Ishikawa (cell line): ENCODE results near the gene TOMT.
A peak's percentile ranks its signal among the peaks of the same experiment; 100 is the strongest.

ENCODE experiments used
- CEBPB ChIP-seq: IDR thresholded peaks from 2 replicates; pipeline ENCODE4 v1.6.1; 2012
- CREB1 ChIP-seq: IDR thresholded peaks from 2 replicates; pipeline ENCODE4 v1.6.1; 2012; ENCODE audit warnings: low read depth
- EGR1 ChIP-seq: IDR thresholded peaks from 2 replicates; pipeline ENCODE4 v1.6.1; 2012
- EP300 ChIP-seq: IDR thresholded peaks from 2 replicates; pipeline ENCODE4 v1.6.1; 2012; ENCODE audit warnings: borderline replicate concordance
- FOXM1 ChIP-seq: IDR thresholded peaks from 2 replicates; pipeline ENCODE4 v1.6.1; 2012; ENCODE audit warnings: low read depth, borderline replicate concordance
- NFIC ChIP-seq: IDR thresholded peaks from 2 replicates; pipeline ENCODE4 v1.6.1; 2012
- RAD21 ChIP-seq: IDR thresholded peaks from 2 replicates; pipeline ENCODE4 v1.6.1; 2012; ENCODE audit warnings: low read depth
- TAF1 ChIP-seq: IDR thresholded peaks from 2 replicates; pipeline ENCODE4 v1.6.1; 2012; ENCODE audit warnings: low read depth, mild to moderate bottlenecking
- TCF12 ChIP-seq: IDR thresholded peaks from 2 replicates; pipeline ENCODE4 v1.6.1; 2012; ENCODE audit warnings: low read depth
- TEAD4 ChIP-seq: IDR thresholded peaks from 2 replicates; pipeline ENCODE4 v1.6.1; 2012
- YY1 ChIP-seq: IDR thresholded peaks from 2 replicates; pipeline ENCODE4 v1.6.1; 2012; ENCODE audit warnings: low read depth
- ZBTB7A ChIP-seq: IDR thresholded peaks from 2 replicates; pipeline ENCODE4 v1.6.1; 2012; ENCODE audit warnings: low read depth
- TF ChIP-seq, protein P1 (sequence below): IDR thresholded peaks from 2 replicates; pipeline ENCODE4 v1.6.1; 2012
- TF ChIP-seq, protein P2 (sequence below): IDR thresholded peaks from 2 replicates; pipeline ENCODE4 v1.6.1; 2012; ENCODE audit warnings: low read depth, mild to moderate bottlenecking
- TF ChIP-seq, protein P3 (sequence below): IDR thresholded peaks from 2 replicates; pipeline ENCODE4 v1.6.1; 2012

TOMT gene

DNA sequence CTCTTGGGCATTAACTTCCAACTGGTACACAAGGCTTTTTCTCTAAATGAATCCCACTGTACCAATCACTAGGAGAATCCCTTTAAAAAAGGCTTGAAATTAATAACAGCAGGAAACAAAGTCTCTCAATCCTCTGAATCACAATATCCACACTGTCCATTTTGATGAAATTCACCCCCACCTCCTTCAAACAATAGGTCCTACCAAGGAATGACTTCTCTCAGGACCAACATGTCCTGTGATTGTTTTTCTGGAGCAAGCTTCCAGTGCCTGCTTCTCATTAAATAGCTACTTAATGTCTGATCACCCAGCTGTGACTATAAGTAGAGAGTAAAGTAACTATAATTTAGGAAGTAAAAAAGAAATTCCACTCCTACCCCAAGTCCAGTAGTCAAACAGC, 38.5 kb upstream of the TOMT start:
- TF ChIP-seq TAF1 = no peak
- no peak for TF ChIP-seq CEBPB
- no peak for TF ChIP-seq TCF12
- no peak for TF ChIP-seq CREB1
- no peak for TF ChIP-seq EGR1
- TF ChIP-seq, protein P1, sequence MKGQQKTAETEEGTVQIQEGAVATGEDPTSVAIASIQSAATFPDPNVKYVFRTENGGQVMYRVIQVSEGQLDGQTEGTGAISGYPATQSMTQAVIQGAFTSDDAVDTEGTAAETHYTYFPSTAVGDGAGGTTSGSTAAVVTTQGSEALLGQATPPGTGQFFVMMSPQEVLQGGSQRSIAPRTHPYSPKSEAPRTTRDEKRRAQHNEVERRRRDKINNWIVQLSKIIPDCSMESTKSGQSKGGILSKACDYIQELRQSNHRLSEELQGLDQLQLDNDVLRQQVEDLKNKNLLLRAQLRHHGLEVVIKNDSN = no peak
- TF ChIP-seq NFIC = no peak

DNA sequence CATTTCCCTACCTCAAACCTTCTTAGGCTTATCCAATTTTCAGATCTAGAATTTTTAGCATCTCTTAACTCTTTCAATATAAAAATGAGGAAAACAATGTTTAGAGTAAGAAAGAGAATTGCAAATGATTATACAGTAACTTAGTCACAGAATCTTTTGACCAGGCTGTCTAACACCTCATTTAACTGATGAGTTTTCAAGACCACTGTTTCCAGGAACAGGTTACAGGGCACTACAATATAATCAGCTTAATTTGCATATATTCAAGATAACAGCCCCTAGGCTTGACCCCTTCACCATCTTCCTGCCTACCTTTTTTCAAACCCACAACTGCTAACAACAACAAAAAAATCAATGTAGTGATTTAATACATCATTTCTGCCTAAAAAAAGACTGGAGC, 38.0 kb upstream of the TOMT start:
- TF ChIP-seq CEBPB (no peak), TCF12 (no peak), EGR1 (no peak), FOXM1 (no peak), RAD21 (no peak), YY1 (no peak), TEAD4 (no peak)
- TF ChIP-seq, protein P1 = no peak
- TF ChIP-seq, protein P2, sequence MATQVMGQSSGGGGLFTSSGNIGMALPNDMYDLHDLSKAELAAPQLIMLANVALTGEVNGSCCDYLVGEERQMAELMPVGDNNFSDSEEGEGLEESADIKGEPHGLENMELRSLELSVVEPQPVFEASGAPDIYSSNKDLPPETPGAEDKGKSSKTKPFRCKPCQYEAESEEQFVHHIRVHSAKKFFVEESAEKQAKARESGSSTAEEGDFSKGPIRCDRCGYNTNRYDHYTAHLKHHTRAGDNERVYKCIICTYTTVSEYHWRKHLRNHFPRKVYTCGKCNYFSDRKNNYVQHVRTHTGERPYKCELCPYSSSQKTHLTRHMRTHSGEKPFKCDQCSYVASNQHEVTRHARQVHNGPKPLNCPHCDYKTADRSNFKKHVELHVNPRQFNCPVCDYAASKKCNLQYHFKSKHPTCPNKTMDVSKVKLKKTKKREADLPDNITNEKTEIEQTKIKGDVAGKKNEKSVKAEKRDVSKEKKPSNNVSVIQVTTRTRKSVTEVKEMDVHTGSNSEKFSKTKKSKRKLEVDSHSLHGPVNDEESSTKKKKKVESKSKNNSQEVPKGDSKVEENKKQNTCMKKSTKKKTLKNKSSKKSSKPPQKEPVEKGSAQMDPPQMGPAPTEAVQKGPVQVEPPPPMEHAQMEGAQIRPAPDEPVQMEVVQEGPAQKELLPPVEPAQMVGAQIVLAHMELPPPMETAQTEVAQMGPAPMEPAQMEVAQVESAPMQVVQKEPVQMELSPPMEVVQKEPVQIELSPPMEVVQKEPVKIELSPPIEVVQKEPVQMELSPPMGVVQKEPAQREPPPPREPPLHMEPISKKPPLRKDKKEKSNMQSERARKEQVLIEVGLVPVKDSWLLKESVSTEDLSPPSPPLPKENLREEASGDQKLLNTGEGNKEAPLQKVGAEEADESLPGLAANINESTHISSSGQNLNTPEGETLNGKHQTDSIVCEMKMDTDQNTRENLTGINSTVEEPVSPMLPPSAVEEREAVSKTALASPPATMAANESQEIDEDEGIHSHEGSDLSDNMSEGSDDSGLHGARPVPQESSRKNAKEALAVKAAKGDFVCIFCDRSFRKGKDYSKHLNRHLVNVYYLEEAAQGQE = no peak

DNA sequence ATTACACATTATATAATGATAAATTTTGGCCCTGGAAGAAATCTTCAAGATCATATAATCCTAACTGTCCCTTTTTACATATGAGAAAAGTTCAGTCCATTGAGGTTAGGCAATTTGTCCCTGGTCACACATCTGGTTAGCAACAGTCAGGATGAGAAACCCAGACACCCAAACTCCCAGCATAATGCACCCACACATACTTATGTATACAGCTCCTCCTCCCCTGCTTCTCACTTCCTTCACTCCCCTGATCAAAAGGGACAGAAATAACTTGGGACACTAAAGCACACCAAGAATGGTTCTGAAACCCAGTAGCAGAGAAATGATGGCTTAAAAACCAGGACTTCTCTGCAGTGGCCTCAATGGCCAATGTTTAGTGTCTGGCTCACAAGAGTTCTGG, 36.5 kb upstream of the TOMT start:
- TF ChIP-seq, protein P2 = no peak
- TF ChIP-seq, protein P1 = no peak
- TF ChIP-seq NFIC = no peak
- TF ChIP-seq TCF12 = no peak
- TF ChIP-seq EP300 = no peak
- no peak for TF ChIP-seq YY1
- TF ChIP-seq, protein P3, sequence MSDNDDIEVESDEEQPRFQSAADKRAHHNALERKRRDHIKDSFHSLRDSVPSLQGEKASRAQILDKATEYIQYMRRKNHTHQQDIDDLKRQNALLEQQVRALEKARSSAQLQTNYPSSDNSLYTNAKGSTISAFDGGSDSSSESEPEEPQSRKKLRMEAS = no peak
- no peak for TF ChIP-seq CREB1
- TF ChIP-seq TAF1 = no peak
- no peak for TF ChIP-seq FOXM1
- TF ChIP-seq CEBPB = no peak
- no peak for TF ChIP-seq RAD21
- no peak for TF ChIP-seq ZBTB7A
- TF ChIP-seq TEAD4 = no peak
- TF ChIP-seq EGR1 = no peak

DNA sequence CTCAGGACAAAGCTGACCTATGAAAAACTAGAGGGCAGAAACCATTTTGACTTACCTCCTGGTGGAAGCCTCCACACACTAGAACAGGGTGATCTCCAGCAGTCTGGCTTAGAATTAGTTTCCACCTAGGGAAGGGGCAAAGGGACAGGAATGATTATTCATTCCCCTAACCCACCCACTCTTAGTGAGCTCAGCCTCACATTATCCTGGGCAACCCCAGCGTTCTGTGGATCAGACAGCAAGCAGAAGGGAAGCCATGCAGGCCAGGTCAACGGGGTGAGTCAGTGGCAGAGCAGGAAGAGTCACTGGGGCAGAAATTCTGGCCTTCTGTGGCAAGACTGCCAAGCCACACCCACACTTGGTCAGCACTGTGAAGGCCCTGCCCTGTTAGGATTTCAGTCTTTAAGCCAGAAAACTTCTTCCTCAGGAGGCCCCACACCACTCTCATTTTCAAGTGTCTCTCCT, 35.9 kb upstream of the TOMT start:
- no peak for TF ChIP-seq RAD21
- TF ChIP-seq, protein P2 = no peak
- TF ChIP-seq CREB1 = no peak
- peak; percentile 65; the same call in 1 of the 2 replicates for TF ChIP-seq YY1
- TF ChIP-seq TCF12 = 0 out of 2 replicates have a peak, but pooled peaks have one; percentile 17
- TF ChIP-seq FOXM1 = no peak
- peak; percentile 28; the same call in 1 of the 2 replicates for TF ChIP-seq EP300
- no peak for TF ChIP-seq ZBTB7A
- TF ChIP-seq, protein P3 = peak; percentile 45; the same call in 1 of the 2 replicates
- TF ChIP-seq TEAD4 = no peak
- TF ChIP-seq TAF1 = no peak
- TF ChIP-seq NFIC = peak; percentile 78
- no peak for TF ChIP-seq CEBPB
- no peak for TF ChIP-seq EGR1
- TF ChIP-seq, protein P1 = no peak
